Activated CD4-positive, alpha-beta T cell treated with anti-CD3 and anti-CD28 coated beads, Interleukin-2, amount 50 U/mL, for 16 hours (primary cell): ENCODE data around the gene ZSCAN30.

Experiments
- DNase-seq: peaks from one replicate; pipeline ENCODE4 v3.0.0-alpha.2; 2020

ZSCAN30 gene

GRCh38 chr18:35278969-35279368, 11.1 kb downstream of the ZSCAN30 start:
- no peak for DNase-seq

GRCh38 chr18:35278085-35278484, 11.9 kb downstream of the ZSCAN30 start:
- DNase-seq = no peak

GRCh38 chr18:35277633-35278032, 12.4 kb downstream of the ZSCAN30 start:
- DNase-seq = no peak

GRCh38 chr18:35276267-35276666, 13.8 kb downstream of the ZSCAN30 start:
- no peak for DNase-seq

- DNase-seq = no peak
These were observed 18.4 kb downstream of the ZSCAN30 start for GRCh38 chr18:35271656-35272055.

- DNase-seq = no peak
These were observed 21.2 kb downstream of the ZSCAN30 start for GRCh38 chr18:35268821-35269220.

- DNase-seq = no peak
These were observed 22.2 kb downstream of the ZSCAN30 start for GRCh38 chr18:35267809-35268208.

- no peak for DNase-seq
These were observed 22.8 kb downstream of the ZSCAN30 start for GRCh38 chr18:35267161-35267651.

GRCh38 chr18:35264409-35264808, 25.6 kb downstream of the ZSCAN30 start:
- DNase-seq = no peak

GRCh38 chr18:35256947-35257346, 33.1 kb downstream of the ZSCAN30 start:
- no peak for DNase-seq

GRCh38 chr18:35253655-35254287, 36.3 kb downstream of the ZSCAN30 start:
- DNase-seq = no peak

- DNase-seq = no peak
These were observed 37.6 kb downstream of the ZSCAN30 start for GRCh38 chr18:35252466-35252865.

GRCh38 chr18:35248429-35248828, 41.6 kb downstream of the ZSCAN30 start:
- DNase-seq = no peak

GRCh38 chr18:35247412-35248249, 42.4 kb downstream of the ZSCAN30 start:
- no peak for DNase-seq

- no peak for DNase-seq
These were observed 43.2 kb downstream of the ZSCAN30 start for GRCh38 chr18:35246831-35247230.

GRCh38 chr18:35245719-35246317, 44.2 kb downstream of the ZSCAN30 start:
- no peak for DNase-seq

- DNase-seq = no peak
These were observed 45.4 kb downstream of the ZSCAN30 start for GRCh38 chr18:35244671-35245070.

- DNase-seq = no peak
These were observed 47.6 kb downstream of the ZSCAN30 start for GRCh38 chr18:35242426-35242825.

GRCh38 chr18:35241448-35241804, 48.6 kb downstream of the ZSCAN30 start:
- DNase-seq = peak; percentile 6

GRCh38 chr18:35240664-35241447, 49.2 kb downstream of the ZSCAN30 start, which contains the start of gene ZNF397:
TSS of gene ZNF397 (plus strand) at chr18:35241034. CDS start at chr18:35242471, 1,437 bp downstream.
- DNase-seq = peak; percentile 97

GRCh38 chr18:35239314-35239713, 50.7 kb downstream of the ZSCAN30 start:
- no peak for DNase-seq

GRCh38 chr18:35236571-35237363, 53.3 kb downstream of the ZSCAN30 start:
- no peak for DNase-seq
